Common myeloid progenitor, CD34-positive (primary cell): ENCODE results near the gene KRT86.

ENCODE experiments used
- CTCF ChIA-PET: fragments of 350-600 bp; sonication (Branson Sonifier 250); formaldehyde crosslinking; loops from one replicate; lab custom pipeline; 2021; ENCODE audit warnings: antibody characterized with exemption; lab: Charles Lee
- POLR2A ChIA-PET: fragments of 350-600 bp; sonication (Branson Sonifier 250); formaldehyde crosslinking; loops from one replicate; lab custom pipeline; 2021; ENCODE audit warnings: antibody characterized with exemption; lab: Charles Lee
- DNase-seq, 3 donors: peaks; one replicate each; pipeline versions ENCODE4 v3.0.0 to v3.0.0-alpha.2; 2013
- H3K27ac ChIP-seq, 2 experiments: 1 replicate in 1 of 2; 2 replicates in 1 of 2; pipeline ENCODE4 v1.7.0; 2013; ENCODE audit warnings: inconsistent platforms in 2 of 2, low read length in 2 of 2, mild to moderate bottlenecking in 2 of 2, low read depth in 1 of 2, moderate library complexity in 1 of 2; ENCODE audit not compliant: severe bottlenecking in 2 of 2, insufficient read depth in 1 of 2, poor library complexity in 1 of 2
- H3K27me3 ChIP-seq, 5 experiments: replicated peaks in 2 of 5; 1 replicate in 3 of 5; 2 replicates in 2 of 5; pipeline versions ENCODE4 v1.6.1 to v1.7.0; 2013; ENCODE audit warnings: low read length in 4 of 5, mild to moderate bottlenecking in 2 of 5, moderate library complexity in 2 of 5, inconsistent platforms in 1 of 5; ENCODE audit not compliant: insufficient read depth in 5 of 5, control insufficient read depth in 4 of 5
- H3K36me3 ChIP-seq, 4 experiments: 1 replicate in 2 of 4; 2 replicates in 2 of 4; pipeline versions ENCODE4 v1.6.1 to v1.7.0; 2013; ENCODE audit warnings: low read length in 3 of 4, control low read depth in 1 of 4, mild to moderate bottlenecking in 1 of 4; ENCODE audit not compliant: control insufficient read depth in 4 of 4, insufficient read depth in 4 of 4
- H3K4me1 ChIP-seq, 4 experiments: 1 replicate in 3 of 4; 2 replicates in 1 of 4; pipeline versions ENCODE4 v1.6.1 to v1.7.1; 2013; ENCODE audit warnings: low read length in 3 of 4, mild to moderate bottlenecking in 3 of 4, control low read depth in 1 of 4, inconsistent platforms in 1 of 4, moderate library complexity in 1 of 4; ENCODE audit not compliant: control insufficient read depth in 4 of 4, insufficient read depth in 4 of 4; ENCODE audit errors: control extremely low read depth in 1 of 4
- H3K4me3 ChIP-seq, 7 experiments: 1 replicate in 4 of 7; 2 replicates in 3 of 7; pipeline versions ENCODE4 v1.5.1 to v1.7.0; 2013; ENCODE audit warnings: mild to moderate bottlenecking in 7 of 7, low read length in 6 of 7, moderate library complexity in 6 of 7, inconsistent platforms in 2 of 7, low read depth in 2 of 7, control low read depth in 1 of 7; ENCODE audit not compliant: insufficient read depth in 4 of 7, control insufficient read depth in 1 of 7; ENCODE audit errors: extremely low read depth in 1 of 7
- H3K9me3 ChIP-seq, 5 experiments: 1 replicate in 4 of 5; 2 replicates in 1 of 5; pipeline versions ENCODE4 v1.6.1 to v1.7.1; 2013; ENCODE audit warnings: low read length in 4 of 5, mild to moderate bottlenecking in 2 of 5, inconsistent platforms in 1 of 5, low read depth in 1 of 5, moderate library complexity in 1 of 5; ENCODE audit not compliant: control insufficient read depth in 4 of 5, insufficient read depth in 2 of 5; ENCODE audit errors: control extremely low read depth in 1 of 5
- WGBS: methylation state at CpG from one replicate; pipeline ENCODE4 v1.1.5; 2013; ENCODE audit not compliant: insufficient coverage; 5-methylcytosine and 5-hydroxymethylcytosine counted together

The KRT86 gene

GRCh38 chr12:52354200-52354599 is 79.8 kb downstream of the KRT86 start:
- no peak for DNase-seq
- Histone ChIP-seq H3K36me3 (no peaks in the 10 kb centered on the region), H3K4me1 (peaks cover 0 to 26% (median 9%) of the 10 kb centered on the region in 4 experiments), H3K9me3 (no peaks in the 10 kb centered on the region), H3K27ac (no peak overlapping the region), H3K4me3 (no peak overlapping the region), H3K27me3 (peaks cover 0 to 9% (median 0%) of the 10 kb centered on the region in 5 experiments)
- no CpG with 5 or more reads among the region's 5 CpGs for WGBS
- ChIA-PET POLR2A (no interaction called here), CTCF (interaction anchor here (1.8 to 3.1 kb wide), 2 partner anchors 7 to 18 kb away, joined by 6 to 16 read pairs; no protein-coding TSS in a partner anchor)

GRCh38 chr12:52355176-52355575 is 80.7 kb downstream of the KRT86 start:
- WGBS, result 100% methylated on average over 8 of the region's 8 CpGs
- POLR2A ChIA-PET, result no interaction called here
- Histone ChIP-seq H3K36me3 (no peaks in the 10 kb centered on the region), H3K27ac (no peak overlapping the region), H3K4me3 (no peak overlapping the region), H3K27me3 (peaks cover 0 to 8% (median 0%) of the 10 kb centered on the region in 5 experiments), H3K9me3 (no peaks in the 10 kb centered on the region), H3K4me1 (peaks cover 0 to 26% (median 9%) of the 10 kb centered on the region in 4 experiments)
- CTCF ChIA-PET, result interaction anchor here (0.9 to 1.8 kb wide), 2 partner anchors 17 to 46 kb away, joined by 6 read pairs; no protein-coding TSS in a partner anchor
- no peak for DNase-seq

- ChIA-PET CTCF (interaction anchor here (0.9 kb wide), 1 partner anchor 47 kb away, joined by 6 read pairs; no protein-coding TSS in a partner anchor), POLR2A (no interaction called here)
- DNase-seq, result no peak
- H3K4me3 ChIP-seq, result no peak overlapping the region
- H3K27me3 ChIP-seq, result peaks cover 0 to 8% (median 0%) of the 10 kb centered on the region in 5 experiments
- peaks cover 0 to 21% (median 8%) of the 10 kb centered on the region in 4 experiments for H3K4me1 ChIP-seq
- H3K9me3 ChIP-seq, result no peaks in the 10 kb centered on the region
- H3K27ac ChIP-seq, result no peak overlapping the region
- no peaks in the 10 kb centered on the region for H3K36me3 ChIP-seq
- 96% methylated on average over 43 of the region's 56 CpGs for WGBS
Observed at GRCh38 chr12:52356031-52356761, 81.8 kb downstream of the KRT86 start.

- Histone ChIP-seq H3K27me3 (peaks cover 0 to 8% (median 0%) of the 10 kb centered on the region in 5 experiments), H3K27ac (no peak overlapping the region), H3K4me3 (no peak overlapping the region), H3K4me1 (peaks cover 0 to 13% (median 2%) of the 10 kb centered on the region in 4 experiments), H3K9me3 (no peaks in the 10 kb centered on the region), H3K36me3 (no peaks in the 10 kb centered on the region)
- ChIA-PET CTCF (no interaction called here), POLR2A (no interaction called here)
- no peak for DNase-seq
- 97% methylated on average over 15 of the region's 20 CpGs for WGBS
Observed at GRCh38 chr12:52356762-52357580, 82.5 kb downstream of the KRT86 start.
